ENCODE data around the gene NUP133.
"Not testable (repeated sequence)": the region's sequence is repeated elsewhere in the genome, so short reads cannot be mapped to it uniquely, and the experiment has no call there.

- not testable (repeated sequence) for TF ChIP-seq POLR2A, CTCF, POLR2AphosphoS5 (IDR thresholded peaks at IDR 0.05)
Observed at GRCh38 chr1:229412810-229413209, 95.3 kb downstream of the NUP133 start.
